GM10248 (cell line): ENCODE results near the gene SCP2.

Experiments
- CTCF ChIA-PET: fragments of 300-600 bp; sonication (Branson Sonifier 250); formaldehyde crosslinking; extraction: SDS; loops from one replicate; lab custom pipeline; 2021; ENCODE audit warnings: antibody characterized with exemption; lab: Yijun Ruan, JAX
- POLR2A ChIA-PET: fragments of 350-650 bp; sonication (Branson Sonifier 250); formaldehyde crosslinking; extraction: SDS; loops from one replicate; lab custom pipeline; 2020; ENCODE audit warnings: antibody characterized with exemption; lab: Yijun Ruan, JAX
- DNase-seq: peaks from one replicate; pipeline ENCODE4 v3.0.0; 2012; ENCODE audit errors: extremely low spot score
- TF ChIP-seq, protein P1 (sequence below): IDR thresholded peaks from 2 replicates; pipeline ENCODE4 v1.5.1; 2012; ENCODE audit warnings: mild to moderate bottlenecking, low read depth; ENCODE audit errors: extremely low read depth, missing control alignments, control extremely low read depth

Gene SCP2

DNA sequence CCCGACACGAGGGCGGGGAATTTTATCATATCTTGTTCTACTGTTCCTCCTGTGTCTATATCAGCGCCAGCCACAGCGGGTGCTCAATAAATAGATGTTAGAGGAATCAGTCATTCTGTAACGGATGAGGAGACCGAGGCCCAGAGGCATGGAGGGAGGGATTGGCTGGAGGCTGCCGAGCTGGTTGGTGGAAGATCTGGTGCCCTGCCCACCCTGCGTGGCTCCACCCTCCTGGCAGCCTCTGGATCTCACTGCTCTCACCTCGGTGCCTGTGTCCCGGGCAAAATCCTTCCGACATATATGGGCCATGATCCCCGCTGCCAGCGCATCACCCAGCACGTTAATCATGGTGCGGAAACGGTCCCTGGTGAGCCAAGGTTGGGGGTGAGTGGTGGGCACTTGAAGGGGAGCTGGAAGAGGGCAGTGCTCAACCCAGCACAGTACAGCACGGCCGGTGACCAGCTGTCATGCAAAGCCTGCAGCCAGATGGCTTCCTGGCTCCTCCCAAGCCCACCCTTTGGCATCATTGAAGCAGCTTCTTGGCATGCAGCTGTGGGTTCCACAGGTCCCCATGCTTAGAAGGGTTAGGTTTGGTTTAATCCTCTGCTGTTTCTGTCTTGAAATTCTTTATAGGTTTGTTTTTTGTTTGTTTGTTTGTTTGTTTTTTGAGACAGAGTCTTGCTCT, 161.7 kb downstream of the SCP2 start:
- POLR2A ChIA-PET: no interaction called here
- DNase-seq: no peak
- CTCF ChIA-PET: no interaction called here
- TF ChIP-seq, protein P1, sequence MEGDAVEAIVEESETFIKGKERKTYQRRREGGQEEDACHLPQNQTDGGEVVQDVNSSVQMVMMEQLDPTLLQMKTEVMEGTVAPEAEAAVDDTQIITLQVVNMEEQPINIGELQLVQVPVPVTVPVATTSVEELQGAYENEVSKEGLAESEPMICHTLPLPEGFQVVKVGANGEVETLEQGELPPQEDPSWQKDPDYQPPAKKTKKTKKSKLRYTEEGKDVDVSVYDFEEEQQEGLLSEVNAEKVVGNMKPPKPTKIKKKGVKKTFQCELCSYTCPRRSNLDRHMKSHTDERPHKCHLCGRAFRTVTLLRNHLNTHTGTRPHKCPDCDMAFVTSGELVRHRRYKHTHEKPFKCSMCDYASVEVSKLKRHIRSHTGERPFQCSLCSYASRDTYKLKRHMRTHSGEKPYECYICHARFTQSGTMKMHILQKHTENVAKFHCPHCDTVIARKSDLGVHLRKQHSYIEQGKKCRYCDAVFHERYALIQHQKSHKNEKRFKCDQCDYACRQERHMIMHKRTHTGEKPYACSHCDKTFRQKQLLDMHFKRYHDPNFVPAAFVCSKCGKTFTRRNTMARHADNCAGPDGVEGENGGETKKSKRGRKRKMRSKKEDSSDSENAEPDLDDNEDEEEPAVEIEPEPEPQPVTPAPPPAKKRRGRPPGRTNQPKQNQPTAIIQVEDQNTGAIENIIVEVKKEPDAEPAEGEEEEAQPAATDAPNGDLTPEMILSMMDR: no peak

DNA sequence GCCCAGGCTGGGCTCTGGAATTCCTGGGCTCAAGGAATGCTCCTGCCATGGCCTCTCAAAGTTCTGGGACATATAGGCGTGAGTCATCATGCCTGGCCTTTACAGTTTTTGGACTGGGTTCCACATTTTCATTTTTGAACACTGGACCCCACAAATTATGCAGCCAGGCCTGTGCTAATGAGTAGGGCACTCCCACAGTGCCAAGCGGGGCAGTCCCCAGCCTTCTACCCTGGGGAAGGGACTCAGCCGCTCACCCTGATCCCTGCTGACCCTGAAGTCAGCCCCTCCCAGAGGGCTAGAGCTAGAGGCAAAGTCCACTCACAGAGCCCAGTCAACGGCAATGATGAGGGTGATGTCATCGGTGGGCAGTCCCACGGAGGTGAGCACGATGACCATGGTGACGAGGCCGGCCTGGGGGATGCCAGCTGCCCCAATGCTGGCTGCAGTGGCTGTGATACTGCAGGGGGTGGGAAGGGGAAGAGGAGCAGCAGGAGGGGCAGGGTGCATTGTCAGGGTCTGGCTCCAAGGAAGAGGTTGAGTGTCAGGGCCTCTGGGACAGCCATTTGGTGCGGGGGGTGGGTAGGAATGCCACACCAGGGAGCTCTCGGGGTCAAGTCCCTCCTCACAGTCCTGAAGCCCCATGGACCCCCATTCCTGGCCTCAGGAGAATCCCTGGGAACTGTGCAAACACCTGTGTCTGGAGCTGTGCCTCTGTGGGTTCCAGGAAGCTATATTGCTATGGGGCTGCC, 162.6 kb downstream of the SCP2 start:
- POLR2A ChIA-PET: no interaction called here
- TF ChIP-seq, protein P1: no peak
- DNase-seq: no peak
- CTCF ChIA-PET: no interaction called here

DNA sequence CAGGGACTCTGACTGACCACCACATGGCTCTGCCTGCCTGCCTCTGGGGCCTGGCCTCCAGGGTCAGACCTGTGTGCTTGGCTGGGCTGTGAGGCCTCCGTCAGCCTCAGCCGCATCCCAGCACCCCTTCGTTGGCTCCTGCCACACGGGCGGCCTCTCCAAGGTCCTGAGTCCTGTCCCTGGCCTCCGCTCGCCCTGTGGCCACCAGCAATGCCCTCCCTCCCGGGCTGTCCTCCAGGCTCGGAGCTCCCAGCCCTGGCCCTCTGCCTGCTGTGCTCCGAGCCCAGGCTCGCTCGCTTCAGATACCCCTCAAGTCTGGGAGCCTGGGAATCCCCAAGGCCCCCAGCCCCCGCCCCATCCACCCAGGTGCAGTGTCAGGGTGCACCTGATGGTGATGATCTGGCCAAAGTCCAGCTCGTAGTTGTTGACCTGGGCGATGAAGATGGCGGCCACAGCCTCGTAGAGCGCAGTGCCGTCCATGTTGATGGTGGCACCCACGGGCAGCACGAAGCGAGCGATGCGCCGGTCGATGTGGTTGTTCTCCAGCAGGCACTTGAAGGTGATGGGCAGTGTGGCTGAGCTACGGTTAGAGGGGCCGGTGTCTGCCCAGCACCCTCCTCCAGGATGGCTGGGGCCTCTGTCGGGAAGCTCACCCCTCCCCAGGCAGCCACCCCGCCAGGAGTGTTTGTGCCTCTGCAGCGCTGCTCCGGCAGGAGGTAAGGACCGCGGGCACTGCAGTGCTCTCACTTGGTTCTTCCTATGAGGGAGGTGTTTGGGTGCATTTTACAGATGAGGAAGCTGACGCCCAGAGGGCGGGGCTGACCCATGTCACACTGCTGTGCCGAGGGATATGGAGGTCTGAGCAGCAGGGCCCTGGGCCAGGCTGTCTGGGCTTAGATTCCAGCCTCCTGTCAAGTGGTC, 163.4 kb downstream of the SCP2 start:
- POLR2A ChIA-PET: no interaction called here
- DNase-seq: no peak
- CTCF ChIA-PET: no interaction called here
- TF ChIP-seq, protein P1: no peak

DNA sequence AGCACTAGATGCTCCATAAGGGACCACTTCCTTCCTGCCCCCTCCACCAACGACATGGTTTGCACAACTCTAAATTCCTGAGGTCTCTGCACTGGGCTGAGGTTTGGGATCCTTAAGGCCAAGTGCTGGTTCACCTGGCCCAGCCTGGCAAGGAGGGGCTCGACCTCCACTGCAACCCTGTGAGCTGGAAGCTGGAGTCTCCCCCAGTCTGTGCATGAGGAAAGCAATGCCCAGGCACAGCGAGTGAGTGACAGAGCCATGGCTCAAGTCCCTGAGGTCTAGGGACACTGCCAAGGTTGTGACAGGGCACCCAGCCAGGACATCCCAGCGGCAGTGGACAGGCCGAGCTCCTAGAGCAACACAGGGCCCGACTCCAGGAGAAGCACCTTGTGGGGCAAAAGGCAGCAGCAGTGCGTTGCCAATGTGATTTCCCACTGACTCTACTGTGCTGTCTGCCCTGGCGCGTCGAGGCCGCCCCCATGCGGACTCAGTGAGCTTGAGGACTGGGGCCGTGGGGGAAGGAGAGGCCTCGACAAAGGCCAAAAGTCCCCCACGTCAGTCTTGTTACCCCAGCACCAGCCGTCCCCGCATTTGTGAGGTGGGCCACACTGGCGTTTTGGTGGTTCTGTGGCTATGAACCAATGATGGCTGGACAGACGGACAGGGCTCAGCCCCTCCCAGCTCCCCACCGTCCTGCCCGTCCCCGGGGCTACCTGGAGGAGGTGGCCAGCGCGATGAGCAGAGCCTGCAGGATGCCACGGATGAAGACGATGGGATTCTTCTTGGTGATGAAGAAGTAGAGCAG, 165.0 kb downstream of the SCP2 start:
- POLR2A ChIA-PET: no interaction called here
- CTCF ChIA-PET: no interaction called here
- no peak for DNase-seq
- TF ChIP-seq, protein P1: no peak

DNA sequence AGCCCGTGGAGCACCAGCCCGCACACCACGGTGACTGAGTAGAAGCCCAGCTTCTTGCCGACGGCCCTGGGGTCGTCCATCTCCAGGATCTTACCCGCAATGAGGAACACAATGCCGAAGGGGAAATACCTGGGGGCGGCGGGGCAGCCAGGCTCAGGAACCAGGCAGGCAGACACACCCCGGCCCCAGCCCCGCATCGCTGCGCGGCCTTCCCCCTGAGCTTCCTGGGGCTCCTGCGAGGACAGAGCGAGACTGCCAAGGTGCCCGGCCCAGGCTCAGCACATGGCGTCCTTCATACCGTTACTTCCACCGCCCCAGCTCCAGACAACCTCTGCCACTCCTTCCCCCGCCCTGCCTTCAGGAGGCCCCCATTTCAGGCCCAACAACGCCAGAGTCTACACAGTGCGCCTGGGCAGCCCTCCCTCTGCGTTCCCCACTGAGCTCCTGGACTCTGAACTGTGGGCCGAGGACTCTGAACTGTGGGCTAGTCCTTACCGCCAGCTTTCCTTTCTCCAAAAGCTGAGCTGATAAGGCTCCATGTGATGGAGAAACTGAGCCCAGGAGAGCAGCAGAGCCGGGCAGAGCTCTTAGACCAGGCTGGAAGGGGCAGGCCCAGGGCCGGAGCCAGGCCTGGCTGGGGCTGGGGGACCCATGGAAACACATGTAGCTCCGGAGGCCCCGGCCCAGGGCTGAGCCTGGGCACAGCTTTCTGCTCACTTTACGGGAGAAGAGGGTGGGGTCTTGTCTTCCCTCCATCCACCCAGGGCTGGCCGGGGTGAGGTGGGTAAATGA, 165.8 kb downstream of the SCP2 start:
- DNase-seq: no peak
- ChIA-PET POLR2A (no interaction called here), CTCF (no interaction called here)
- TF ChIP-seq, protein P1: no peak

DNA sequence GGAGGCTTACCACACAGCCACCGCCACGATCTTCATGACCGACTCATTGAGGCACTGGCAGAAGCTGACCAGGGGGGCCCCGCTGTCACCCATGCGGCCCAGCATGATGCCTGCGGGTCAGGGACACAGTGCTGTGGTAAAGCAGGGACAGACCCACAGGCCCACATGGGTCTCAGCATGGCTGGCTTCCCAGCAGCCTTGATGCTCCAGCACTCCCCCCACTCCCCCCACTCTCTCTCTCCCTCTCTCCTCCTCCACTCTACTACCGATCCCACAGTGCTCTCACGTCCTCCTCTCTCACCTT, 166.3 kb downstream of the SCP2 start:
- ChIA-PET CTCF (no interaction called here), POLR2A (no interaction called here)
- TF ChIP-seq, protein P1: no peak
- DNase-seq: no peak
